ENCODE results near the gene PLA2G10.
A peak's percentile ranks its signal among the peaks of the same experiment; 100 is the strongest.
"Not testable (repeated sequence)": the region's sequence is repeated elsewhere in the genome, so short reads cannot be mapped to it uniquely, and the experiment has no call there.

PLA2G10 gene

DNA sequence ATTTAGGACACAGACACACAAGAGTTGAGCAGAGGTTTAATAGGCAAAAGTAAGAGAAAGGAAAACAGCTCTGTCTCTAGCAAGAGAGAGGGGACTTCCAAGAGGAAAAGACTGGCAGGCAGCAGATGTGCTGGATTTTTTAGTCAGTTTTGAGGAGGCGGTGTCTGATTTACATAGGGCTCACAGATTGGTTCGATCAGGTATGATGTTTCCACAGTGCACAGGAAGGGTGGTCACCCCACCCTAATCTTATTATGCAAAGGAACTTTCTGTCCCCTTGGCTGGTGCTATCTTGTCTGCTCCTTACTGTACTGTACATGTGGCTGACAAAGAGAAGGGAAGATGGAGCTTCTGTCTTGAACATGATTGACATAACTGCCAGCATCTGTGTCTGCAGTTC is 36.0 kb downstream of the PLA2G10 start:
- no peak for DNase-seq

DNA sequence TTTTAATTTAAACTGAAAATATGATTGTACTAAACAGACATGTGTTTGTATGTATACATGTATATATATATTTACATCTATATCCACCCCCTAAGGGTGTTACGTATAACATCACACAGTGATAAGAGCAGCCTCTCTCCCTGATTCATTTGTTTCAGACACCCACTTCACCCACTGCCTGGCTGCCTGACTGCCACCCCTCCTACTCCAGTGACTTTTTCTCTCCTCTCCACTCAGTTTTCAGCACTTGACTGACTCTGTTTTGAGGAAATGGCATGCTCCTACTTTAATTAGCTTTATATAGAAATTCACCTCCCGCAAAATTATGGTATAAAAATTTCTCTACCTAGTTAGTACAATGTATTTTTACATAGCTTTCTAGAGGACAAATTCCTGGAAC is 41.4 kb downstream of the PLA2G10 start:
- DNase-seq: no peak

DNA sequence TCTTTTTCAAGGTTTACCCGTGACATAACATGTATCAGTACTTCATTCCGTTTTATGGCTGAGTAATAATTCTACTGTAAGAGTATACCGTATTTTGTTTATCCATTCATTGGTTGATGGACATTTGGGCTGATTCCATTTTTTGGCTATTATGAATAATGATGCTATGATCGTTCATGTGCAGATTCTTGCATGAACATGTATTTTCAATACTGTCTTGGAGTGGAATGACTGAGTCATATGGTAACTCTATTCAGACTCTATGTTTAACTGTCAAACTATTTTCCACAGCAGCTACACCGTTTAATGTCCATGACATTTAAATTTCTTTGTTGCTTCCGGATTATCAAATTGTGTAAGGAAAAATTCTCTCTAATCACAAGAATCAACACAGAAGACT is 43.5 kb downstream of the PLA2G10 start:
- DNase-seq: no peak

DNA sequence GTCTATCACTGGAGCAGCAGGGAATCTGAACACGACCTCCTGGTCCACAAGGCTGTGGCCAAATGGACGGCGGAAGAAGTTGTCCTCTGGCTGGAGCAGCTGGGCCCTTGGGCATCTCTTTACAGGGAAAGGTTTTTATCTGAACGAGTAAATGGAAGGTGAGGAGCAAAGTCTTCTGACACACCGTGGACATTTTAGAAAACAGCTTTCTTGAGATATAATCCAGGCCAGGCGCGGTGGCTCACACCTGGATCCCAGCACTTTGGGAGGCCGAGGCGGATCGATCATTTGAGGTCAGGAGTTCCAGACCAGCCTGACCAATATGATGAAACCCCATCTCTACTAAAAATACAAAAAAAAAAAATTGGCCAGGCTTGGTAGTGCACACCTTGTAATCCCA is 44.3 kb downstream of the PLA2G10 start:
- no peak for DNase-seq

DNA sequence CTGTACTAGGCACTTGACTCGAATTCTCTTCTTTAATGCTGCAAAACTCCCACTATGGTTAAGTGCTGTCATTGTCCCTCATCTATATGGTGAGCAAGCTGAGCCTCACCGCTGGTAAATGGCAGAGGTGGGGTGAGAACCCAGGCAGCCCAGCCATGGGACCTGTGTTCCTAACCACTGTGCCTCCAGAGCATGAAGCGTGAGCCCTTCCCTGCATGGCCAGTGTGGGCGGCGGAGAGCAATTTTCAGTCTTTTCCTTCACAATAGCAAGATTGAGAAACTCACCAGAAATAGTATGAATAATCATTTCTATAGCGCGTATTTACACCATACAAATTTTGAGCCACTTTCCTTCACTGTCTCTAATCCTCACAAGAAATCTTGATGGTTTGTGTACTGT is 52.2 kb downstream of the PLA2G10 start:
- DNase-seq: no peak

DNA sequence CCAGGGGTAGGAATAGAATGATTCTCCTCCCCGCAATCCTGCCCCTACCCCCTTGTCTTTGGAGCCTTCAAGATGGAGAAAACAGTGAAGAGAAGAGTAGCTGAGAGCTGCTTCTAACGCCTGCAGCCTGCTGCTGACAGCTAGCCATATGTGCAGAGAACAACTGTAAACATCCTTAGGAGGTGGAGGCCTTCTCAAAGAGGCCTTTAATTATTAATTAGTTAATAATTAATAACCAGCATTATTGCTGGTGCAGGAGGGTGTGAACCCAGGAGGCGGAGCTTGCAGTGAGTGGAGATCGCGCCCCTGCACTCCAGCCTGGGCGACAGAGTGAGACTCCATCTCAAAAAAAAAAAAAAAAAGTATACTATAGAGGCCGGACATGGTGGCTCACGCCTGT is 52.9 kb downstream of the PLA2G10 start:
- no peak for DNase-seq

DNA sequence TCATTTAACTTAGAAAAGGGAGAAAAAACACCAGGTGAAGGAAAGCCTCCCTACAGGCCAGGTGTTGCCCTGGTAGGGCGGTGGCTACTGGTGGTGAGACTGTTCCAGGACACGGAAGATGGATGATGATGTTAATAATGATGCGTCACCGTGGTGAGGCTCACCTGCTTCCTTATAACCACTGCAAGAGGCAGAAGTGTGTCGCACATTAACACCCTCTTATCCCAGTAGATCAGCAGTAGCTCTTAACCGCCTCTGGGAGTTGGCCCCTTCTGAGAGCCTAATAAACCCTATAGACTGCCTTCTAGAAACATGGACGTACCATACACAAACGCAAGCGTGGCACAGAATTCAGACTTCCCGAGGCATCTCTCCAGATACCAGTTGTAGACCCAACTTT is 53.6 kb downstream of the PLA2G10 start:
- DNase-seq: no peak

DNA sequence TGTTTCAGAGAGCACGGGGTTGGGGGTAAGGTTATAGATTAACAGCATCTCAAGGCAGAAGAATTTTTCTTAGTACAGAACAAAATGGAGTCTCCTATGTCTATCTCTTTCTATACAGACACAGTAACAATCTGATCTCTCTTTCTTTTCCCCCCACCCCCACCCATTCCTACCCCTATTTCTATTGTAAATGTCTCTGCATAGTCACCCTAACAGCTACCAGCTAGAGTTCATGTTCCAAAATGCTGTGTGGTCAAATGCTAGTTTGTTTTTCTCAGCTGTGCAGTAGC is 57.2 kb downstream of the PLA2G10 start:
- not testable (repeated sequence) for DNase-seq

DNA sequence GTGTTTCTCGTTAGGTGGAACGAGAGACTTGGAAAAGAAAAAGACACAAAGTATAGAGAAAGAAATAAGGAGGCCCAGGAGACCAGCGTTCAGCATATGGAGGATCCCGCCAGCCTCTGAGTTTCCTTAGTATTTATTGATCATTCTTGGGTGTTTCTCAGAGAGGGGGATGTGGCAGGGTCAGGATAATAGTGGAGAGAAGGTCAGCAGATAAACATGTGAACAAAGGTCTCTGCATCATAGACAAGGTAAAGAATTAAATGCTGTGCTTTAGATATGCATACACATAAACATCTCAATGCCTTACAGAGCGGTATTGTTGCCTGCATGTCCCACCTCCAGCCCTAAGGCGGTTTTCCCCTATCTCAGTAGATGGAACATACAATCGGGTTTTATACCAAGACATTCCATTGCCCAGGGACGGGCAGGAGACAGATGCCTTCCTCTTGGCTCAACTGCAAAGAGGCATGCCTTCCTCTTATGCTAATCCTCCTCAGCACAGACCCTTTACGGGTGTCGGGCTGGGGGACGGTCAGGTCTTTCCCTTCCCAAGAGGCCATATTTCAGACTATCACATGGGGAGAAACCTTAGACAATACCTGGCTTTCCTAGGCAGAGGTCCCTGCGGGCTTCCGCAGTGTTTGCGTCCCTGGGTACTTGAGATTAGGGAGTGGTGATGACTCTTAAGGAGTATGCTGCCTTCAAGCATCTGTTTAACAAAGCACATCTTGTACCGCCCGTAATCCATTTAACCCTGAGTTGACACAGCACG is 57.7 kb downstream of the PLA2G10 start:
- not testable (repeated sequence) for DNase-seq

DNA sequence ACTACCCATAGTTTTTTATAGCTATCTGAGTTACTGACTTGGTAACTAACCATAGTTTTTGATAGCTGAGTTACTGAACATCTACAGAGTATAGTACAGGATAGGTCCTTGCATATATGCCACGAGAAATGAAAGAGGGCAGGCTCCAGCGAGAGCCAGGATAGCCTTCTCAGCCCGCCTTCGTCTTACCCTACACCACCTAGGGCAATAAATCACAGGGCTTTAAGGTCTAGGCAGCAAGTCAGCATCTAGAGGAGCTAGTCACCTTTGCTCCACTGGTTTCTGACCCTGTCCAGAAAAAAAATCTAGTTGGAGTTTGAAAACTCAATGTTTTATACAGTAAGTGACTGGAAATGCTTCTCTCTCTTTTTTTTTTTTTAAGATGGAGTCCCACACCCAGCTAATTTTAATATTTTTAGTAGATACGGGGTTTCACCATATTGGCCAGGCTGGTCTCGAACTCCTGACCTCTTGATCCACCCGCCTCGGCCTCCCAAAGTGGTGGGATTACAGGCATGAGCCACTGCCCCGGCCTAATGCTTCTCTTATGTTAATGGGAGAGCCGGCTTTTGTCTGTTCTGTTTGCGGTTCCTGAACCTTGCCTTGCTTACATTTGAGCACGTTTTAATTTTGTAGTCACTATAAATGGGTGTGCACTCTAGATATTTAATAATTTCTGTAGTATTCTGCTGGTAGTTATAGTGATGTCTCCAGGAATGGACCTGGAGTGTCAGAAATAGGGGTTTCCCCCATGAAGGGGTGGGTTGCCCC is 58.5 kb downstream of the PLA2G10 start:
- no peak for DNase-seq

DNA sequence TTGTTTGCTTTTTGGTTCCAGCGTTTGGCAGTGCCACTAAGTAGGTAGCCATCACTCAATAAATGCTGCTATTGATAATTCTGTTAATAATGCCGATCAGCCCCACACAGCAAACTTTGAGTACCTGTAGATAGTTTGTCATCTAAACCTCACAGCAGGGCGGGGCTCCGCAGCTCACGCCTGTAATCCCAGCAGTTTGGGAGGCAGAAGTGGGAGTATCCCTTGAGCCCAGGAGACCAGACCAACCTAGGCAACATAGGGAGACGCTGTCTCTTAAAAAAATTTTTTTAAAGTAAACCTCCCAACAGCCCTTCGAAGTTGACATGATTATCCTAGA is 59.8 kb downstream of the PLA2G10 start:
- no peak for DNase-seq

DNA sequence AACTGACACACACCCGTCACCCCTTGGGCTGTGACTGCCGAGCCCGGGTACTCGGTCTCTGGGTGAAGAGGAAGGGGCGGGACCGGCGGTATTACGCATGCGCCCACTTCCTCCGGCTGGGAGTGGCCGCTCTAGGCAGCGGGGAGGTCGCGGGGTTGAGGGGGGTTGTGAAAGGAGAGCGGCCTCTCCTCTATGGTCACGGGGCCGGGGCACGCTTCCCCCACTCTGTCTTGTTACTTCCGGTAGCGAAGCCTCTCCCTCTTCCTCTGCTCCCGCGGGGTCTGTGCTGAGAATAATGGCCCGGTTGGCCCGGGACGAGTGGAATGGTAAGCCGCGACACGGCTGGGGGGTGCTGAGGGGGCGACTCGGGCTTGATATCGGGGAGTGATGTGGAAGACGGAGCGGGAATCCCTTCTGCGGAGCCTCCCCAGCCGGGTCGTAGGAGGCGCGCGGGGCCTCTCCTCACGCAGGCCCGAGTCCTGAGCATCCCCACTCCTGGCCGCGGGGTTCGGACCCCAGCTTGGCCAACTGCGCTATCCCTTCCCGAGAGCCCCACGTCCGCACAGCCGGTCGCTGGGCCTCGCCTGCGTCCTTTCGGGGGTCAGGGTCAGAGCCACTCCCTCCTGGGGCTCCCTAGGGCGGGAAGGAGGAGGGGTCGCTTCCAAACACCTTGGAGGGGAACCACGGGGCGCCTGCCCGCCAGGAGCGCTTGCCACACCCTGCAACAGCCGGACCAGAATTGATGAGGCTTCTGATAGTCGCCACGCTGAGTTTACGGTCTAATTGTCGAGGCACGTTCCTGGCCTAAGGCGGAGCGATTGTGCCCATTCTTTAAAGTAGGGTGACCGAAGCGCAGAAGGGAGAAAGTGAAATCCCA is 61.2 kb downstream of the PLA2G10 start, which contains the start of gene BFAR:
Gene BFAR (plus strand): TSS at position 259 of the 877 bp plus-strand sequence. CDS start 11,396 bp downstream, outside the sequence.
- peak; percentile 99 for DNase-seq

DNA sequence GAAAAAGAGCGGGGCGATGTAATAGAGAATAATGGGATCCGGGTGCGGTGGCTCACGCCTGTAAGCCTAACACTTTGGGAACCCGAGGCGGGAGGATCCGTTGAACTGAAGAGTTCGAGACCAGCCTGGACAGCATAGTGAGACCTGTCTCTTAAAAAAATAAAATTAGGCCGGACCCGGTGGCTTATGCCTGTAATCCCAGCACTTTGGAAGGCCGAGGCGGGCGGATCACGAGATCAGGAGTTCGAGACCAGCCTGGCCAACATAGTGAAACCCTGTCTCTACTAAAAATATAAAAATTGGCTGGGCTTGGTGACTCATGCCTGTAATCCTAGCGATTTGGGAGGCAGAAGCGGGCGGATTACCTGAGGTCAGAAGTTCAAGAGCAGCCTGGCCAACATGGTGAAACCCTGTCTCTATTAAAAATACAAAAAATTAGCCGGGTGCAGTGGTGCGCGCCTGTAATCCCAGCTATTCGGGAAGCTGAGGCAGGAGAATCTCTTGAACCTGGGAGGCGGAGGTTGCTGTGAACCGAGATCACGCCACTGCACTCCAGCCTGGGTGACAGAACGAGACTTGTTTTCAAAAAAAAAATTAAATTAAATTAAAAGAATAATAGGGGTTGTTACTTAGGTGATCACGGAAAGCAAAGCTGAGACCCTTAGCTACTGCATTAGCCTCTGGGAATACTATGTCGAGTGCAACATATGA is 63.3 kb downstream of the PLA2G10 start:
- DNase-seq: not testable (repeated sequence)

DNA sequence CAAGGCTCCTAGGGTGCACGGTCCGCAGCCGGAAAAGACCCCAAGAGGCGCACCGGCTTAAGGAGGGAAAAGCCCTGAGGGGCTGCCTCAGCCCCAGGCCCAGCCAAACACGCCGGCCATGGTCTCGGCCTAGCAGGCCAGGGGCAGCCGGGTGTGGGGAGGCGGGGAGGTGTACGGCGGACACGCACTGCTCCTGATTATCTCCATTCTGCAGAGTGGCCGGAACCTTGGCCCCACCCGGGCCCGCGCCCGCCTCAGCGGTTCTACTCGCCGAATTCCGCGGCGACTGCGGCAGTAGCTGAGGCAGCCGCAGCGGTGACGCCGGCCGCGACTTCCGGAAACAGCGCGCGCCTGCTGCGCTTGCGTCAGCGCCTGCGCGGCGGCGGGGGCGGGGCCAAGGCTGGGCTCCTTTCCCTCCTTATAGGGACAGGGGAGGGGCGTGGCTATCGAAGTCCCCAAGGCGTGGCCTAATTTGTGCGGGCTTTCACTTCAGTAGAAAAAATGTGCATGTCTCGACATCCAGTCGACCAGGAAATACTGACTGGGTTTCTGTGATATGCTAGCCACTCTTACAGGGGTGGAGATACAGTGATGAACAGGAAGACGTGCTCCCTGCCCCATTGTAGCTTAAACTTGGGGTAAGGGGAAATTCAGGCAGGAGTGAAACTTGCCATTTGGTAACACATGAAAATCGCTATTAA is 64.0 kb downstream of the PLA2G10 start, which contains the start of gene PARN:
Gene PARN (minus strand): TSS at position 342 of the 701 bp plus-strand sequence. CDS start 135 bp downstream, at position 207.
- DNase-seq: peak; percentile 96

DNA sequence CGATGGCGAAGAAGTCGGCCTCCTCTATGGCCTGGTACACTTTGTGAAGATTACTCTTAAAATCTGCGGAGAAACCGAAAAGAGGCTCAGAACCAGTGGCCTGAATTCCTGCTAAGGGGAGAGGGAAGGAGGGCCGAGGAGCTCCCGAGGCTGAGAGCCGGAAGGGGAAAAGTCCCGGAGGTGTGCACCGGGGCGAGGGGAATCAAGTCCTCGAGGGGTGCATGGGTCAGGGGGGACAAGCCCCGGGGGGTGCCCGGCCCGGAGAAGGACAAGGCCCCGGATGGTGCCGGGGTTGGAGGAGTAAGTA is 64.5 kb downstream of the PLA2G10 start:
- DNase-seq: no peak

DNA sequence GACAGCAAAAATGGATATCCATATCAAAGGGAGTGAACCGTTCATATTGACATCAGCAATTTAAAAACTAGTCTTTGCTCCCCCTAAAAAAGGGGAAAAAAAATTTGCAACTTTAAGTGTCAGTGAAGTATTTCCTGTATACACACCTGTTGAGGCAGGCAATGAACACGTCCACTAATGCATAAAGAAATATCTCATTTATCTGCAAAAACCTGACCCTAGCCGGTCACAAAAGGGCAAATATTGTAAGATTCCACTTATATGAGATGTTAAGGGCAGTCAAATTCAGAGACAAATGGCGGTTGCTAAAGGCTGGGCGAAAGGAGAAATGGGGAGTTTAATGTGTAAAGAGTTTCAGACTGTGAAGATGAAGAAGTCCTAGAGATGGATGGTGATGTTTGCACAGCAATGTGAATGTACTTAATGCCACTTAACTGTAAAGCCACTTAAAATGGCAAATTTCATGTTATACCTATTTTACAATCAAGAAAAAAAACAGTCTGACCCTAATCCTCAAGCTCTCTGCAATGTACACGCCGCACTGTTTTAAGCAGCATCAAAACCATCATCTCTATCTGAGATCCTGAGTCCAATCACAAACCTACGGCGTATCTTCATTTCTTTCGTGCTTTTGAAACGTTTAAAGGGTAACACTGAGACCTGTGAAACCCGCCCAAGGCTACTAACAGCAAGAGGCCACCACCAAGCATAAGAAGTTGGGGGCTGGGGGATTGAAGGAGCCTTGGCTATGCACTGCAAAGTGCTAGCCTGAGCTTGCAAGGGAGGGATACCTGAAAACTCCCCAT is 65.1 kb downstream of the PLA2G10 start:
- no peak for DNase-seq

DNA sequence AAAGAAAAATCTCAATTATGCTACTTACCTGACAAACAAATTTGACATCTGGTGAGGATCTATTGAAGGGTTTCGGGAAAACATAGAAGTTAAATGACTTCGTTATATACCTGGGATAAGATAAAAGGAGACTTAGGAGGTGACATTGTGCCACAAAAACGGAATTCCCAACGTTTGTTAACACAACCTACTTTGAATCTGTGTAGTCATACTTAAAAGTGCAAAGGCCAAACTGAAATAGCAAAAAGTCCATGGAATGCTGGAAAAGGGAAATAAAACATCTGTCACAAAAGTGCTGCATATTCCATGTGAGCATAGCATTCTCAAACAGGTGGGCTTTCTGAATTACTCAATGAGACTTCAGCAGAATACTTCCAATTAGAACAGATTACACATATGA is 67.0 kb downstream of the PLA2G10 start:
- no peak for DNase-seq
